Measurements from ENCODE around the gene PDXK. TPM values are rescaled to one million over a fixed set of nuclear protein-coding genes. Genes with fewer than 3 reads are reported as not detected.

PDXK gene
- total and polyA plus RNA-seq, 9 of the 15 experiments (the other 6 are each of a cell fraction or from before 2014, with no cell fraction given): 5.6 to 162 (median 76.5) TPM

DNA sequence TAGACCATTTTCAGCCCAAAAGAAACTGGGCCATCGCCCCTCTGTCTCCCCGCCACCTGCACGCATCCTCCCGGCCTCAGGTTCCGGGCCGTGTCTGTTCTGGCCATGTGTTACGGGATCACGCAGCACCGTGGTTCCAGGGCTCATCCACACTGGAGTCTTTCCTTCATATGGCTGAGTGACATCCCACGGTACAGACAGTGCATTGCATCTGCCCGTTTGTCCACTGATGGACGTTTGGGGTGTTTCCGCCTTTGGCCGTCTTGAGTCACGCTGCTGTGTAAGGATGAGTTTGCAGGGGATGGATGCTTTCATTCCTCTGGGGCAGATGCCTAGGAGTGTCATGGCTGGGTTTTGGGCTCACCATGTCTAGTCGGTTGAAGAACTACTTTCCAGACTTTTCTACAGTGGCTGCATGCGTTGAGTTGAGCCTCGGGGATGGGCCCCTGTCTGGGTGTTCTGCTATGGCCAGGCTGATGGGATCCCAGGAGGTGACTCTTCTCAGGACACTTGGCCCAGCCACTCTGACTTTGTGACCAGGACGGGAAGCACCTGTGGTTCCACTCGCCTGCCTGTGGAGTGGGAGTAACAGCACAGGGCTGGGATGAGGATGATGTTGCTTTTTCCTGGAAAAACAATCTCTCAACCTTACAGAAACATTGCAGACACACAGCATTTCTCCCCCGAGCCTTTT lies 87.2 kb downstream of the PDXK start (continued):
- TF ChIP-seq, protein P1, sequence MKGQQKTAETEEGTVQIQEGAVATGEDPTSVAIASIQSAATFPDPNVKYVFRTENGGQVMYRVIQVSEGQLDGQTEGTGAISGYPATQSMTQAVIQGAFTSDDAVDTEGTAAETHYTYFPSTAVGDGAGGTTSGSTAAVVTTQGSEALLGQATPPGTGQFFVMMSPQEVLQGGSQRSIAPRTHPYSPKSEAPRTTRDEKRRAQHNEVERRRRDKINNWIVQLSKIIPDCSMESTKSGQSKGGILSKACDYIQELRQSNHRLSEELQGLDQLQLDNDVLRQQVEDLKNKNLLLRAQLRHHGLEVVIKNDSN (CRISPR knock-in tag; IDR thresholded peaks at IDR 0.05): peak; percentile 34; the same call in 1 of the 2 replicates
- TF ChIP-seq YY1 (IDR thresholded peaks at IDR 0.05; ENCODE audit: borderline replicate concordance in 1 of 3, control insufficient read depth in 1 of 3, extremely low read depth in 1 of 3, insufficient read depth in 3 of 3, insufficient read length in 1 of 3, insufficient replicate concordance in 2 of 3, low read depth in 1 of 3, low read length in 2 of 3): peak in 1 of 3 experiments; percentile 16
- 0 out of 2 replicates have a peak, but pooled peaks have one; percentile 27 for TF ChIP-seq POLR2A (conservative IDR thresholded peaks at IDR 0.05)
- TF ChIP-seq MYNN (IDR thresholded peaks at IDR 0.05): peak; percentile 50; the same call in 1 of the 2 replicates
- no peak for TF ChIP-seq MYNN (CRISPR knock-in tag; IDR thresholded peaks at IDR 0.05)
- TF ChIP-seq, protein P2, sequence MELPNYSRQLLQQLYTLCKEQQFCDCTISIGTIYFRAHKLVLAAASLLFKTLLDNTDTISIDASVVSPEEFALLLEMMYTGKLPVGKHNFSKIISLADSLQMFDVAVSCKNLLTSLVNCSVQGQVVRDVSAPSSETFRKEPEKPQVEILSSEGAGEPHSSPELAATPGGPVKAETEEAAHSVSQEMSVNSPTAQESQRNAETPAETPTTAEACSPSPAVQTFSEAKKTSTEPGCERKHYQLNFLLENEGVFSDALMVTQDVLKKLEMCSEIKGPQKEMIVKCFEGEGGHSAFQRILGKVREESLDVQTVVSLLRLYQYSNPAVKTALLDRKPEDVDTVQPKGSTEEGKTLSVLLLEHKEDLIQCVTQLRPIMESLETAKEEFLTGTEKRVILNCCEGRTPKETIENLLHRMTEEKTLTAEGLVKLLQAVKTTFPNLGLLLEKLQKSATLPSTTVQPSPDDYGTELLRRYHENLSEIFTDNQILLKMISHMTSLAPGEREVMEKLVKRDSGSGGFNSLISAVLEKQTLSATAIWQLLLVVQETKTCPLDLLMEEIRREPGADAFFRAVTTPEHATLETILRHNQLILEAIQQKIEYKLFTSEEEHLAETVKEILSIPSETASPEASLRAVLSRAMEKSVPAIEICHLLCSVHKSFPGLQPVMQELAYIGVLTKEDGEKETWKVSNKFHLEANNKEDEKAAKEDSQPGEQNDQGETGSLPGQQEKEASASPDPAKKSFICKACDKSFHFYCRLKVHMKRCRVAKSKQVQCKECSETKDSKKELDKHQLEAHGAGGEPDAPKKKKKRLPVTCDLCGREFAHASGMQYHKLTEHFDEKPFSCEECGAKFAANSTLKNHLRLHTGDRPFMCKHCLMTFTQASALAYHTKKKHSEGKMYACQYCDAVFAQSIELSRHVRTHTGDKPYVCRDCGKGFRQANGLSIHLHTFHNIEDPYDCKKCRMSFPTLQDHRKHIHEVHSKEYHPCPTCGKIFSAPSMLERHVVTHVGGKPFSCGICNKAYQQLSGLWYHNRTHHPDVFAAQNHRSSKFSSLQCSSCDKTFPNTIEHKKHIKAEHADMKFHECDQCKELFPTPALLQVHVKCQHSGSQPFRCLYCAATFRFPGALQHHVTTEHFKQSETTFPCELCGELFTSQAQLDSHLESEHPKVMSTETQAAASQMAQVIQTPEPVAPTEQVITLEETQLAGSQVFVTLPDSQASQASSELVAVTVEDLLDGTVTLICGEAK (IDR thresholded peaks at IDR 0.05): no peak
- TF ChIP-seq, protein P2 (CRISPR knock-in tag; IDR thresholded peaks at IDR 0.05): no peak
- TF ChIP-seq, protein P3, sequence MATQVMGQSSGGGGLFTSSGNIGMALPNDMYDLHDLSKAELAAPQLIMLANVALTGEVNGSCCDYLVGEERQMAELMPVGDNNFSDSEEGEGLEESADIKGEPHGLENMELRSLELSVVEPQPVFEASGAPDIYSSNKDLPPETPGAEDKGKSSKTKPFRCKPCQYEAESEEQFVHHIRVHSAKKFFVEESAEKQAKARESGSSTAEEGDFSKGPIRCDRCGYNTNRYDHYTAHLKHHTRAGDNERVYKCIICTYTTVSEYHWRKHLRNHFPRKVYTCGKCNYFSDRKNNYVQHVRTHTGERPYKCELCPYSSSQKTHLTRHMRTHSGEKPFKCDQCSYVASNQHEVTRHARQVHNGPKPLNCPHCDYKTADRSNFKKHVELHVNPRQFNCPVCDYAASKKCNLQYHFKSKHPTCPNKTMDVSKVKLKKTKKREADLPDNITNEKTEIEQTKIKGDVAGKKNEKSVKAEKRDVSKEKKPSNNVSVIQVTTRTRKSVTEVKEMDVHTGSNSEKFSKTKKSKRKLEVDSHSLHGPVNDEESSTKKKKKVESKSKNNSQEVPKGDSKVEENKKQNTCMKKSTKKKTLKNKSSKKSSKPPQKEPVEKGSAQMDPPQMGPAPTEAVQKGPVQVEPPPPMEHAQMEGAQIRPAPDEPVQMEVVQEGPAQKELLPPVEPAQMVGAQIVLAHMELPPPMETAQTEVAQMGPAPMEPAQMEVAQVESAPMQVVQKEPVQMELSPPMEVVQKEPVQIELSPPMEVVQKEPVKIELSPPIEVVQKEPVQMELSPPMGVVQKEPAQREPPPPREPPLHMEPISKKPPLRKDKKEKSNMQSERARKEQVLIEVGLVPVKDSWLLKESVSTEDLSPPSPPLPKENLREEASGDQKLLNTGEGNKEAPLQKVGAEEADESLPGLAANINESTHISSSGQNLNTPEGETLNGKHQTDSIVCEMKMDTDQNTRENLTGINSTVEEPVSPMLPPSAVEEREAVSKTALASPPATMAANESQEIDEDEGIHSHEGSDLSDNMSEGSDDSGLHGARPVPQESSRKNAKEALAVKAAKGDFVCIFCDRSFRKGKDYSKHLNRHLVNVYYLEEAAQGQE (IDR thresholded peaks at IDR 0.05; ENCODE audit: borderline replicate concordance): no peak
- TF ChIP-seq, protein P3 (CRISPR knock-in tag; IDR thresholded peaks at IDR 0.05; ENCODE audit: low read depth): no peak

Measured in K562 (cell line).